Measurements from ENCODE around the gene MTRR.

GRCh38 chr5:7867260-7867659, 1.7 kb upstream of the MTRR start:
- TF ChIP-seq BHLHE40 (IDR thresholded peaks at IDR 0.05; ENCODE audit: borderline replicate concordance) = no peak
- TF ChIP-seq SP1 (IDR thresholded peaks at IDR 0.05) = no peak
- TF ChIP-seq TARDBP (IDR thresholded peaks at IDR 0.05) = no peak
- TF ChIP-seq, protein P1, sequence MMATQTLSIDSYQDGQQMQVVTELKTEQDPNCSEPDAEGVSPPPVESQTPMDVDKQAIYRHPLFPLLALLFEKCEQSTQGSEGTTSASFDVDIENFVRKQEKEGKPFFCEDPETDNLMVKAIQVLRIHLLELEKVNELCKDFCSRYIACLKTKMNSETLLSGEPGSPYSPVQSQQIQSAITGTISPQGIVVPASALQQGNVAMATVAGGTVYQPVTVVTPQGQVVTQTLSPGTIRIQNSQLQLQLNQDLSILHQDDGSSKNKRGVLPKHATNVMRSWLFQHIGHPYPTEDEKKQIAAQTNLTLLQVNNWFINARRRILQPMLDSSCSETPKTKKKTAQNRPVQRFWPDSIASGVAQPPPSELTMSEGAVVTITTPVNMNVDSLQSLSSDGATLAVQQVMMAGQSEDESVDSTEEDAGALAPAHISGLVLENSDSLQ (IDR thresholded peaks at IDR 0.05) = no peak

Measured in HEK293T (cell line).